G401 (cell line): ENCODE results near the gene PRMT2. TPM values are rescaled to one million over a fixed set of nuclear protein-coding genes. Genes with fewer than 3 reads are reported as not detected.
A peak's percentile ranks its signal among the peaks of the same experiment; 100 is the strongest.

Experiments
- DNase-seq: peaks from one replicate; pipeline ENCODE4 v3.0.0-alpha.2; 2015; ENCODE audit warnings: low spot score
- in situ Hi-C: cut with HindIII; loops from 2 replicates; pipeline ENCODE4 v1.10.0; 2016; ENCODE audit warnings: low sequenced_read_pairs, mixed read lengths
- total RNA-seq: library from RNA; depleted of rRNA; stranded (reverse); fragments of >200 nt; shearing (Covaris generic); gene quantifications from 2 replicates; pipeline ENCODE4 v1.2.3, GENCODE V29; 2014; rRNA removed

The PRMT2 gene
- 84.4 and 112 TPM in 2 replicates for total RNA-seq

GRCh38 chr21:46635324-46636180 is at the start of gene PRMT2:
PRMT2 (plus strand) TSS chr21:46635674; CDS start chr21:46636952, 1,278 bp downstream.
- in situ Hi-C loops = no loop called here
- DNase-seq = peak; percentile 94

GRCh38 chr21:46594276-46594675 is 41.2 kb upstream of the PRMT2 start:
- in situ Hi-C loops = no loop called here
- no peak for DNase-seq

GRCh38 chr21:46596201-46596600 is 39.3 kb upstream of the PRMT2 start:
- in situ Hi-C loops = no loop called here
- DNase-seq = no peak

GRCh38 chr21:46597031-46597430 is 38.4 kb upstream of the PRMT2 start:
- in situ Hi-C loops = no loop called here

GRCh38 chr21:46597896-46598343 is 37.6 kb upstream of the PRMT2 start:
- no peak for DNase-seq
- in situ Hi-C loops = no loop called here

More at GRCh38 chr21:46597031-46597430, 38.4 kb upstream of the PRMT2 start:
- DNase-seq = no peak

GRCh38 chr21:46598581-46599572 is 36.6 kb upstream of the PRMT2 start:
- in situ Hi-C loops = no loop called here
- DNase-seq = no peak

- DNase-seq = no peak
- in situ Hi-C loops = no loop called here
These were observed 35.2 kb upstream of the PRMT2 start for GRCh38 chr21:46600305-46600704.

GRCh38 chr21:46600978-46601377 is 34.5 kb upstream of the PRMT2 start:
- in situ Hi-C loops = no loop called here
- DNase-seq = no peak

GRCh38 chr21:46603228-46603627 is 32.2 kb upstream of the PRMT2 start:
- no peak for DNase-seq
- in situ Hi-C loops = no loop called here

- in situ Hi-C loops = no loop called here
- no peak for DNase-seq
These were observed 31.0 kb upstream of the PRMT2 start for GRCh38 chr21:46604329-46604974.

- peak; percentile 34 for DNase-seq
- in situ Hi-C loops = no loop called here
These were observed 30.3 kb upstream of the PRMT2 start, which contains the start of gene S100B for GRCh38 chr21:46604975-46605766. S100B (minus strand) TSS chr21:46605082; CDS start chr21:46602415, 2,667 bp downstream.

GRCh38 chr21:46605767-46606426 is 29.6 kb upstream of the PRMT2 start:
- in situ Hi-C loops = no loop called here
- DNase-seq = no peak

- in situ Hi-C loops = no loop called here
- no peak for DNase-seq
These were observed 29.1 kb upstream of the PRMT2 start for GRCh38 chr21:46606427-46606813.

- no peak for DNase-seq
- in situ Hi-C loops = no loop called here
These were observed 27.8 kb upstream of the PRMT2 start for GRCh38 chr21:46607636-46608035.

GRCh38 chr21:46608672-46609111 is 26.8 kb upstream of the PRMT2 start:
- no peak for DNase-seq
- in situ Hi-C loops = no loop called here

GRCh38 chr21:46610018-46610701 is 25.3 kb upstream of the PRMT2 start:
- in situ Hi-C loops = no loop called here
- DNase-seq = no peak

- in situ Hi-C loops = no loop called here
- DNase-seq = no peak
These were observed 22.1 kb upstream of the PRMT2 start for GRCh38 chr21:46613391-46613790.
